GM19397 (cell line): ENCODE measurements around the gene HPX.
"Not testable (repeated sequence)": the region's sequence is repeated elsewhere in the genome, so short reads cannot be mapped to it uniquely, and the experiment has no call there.

ENCODE experiments used
- ATAC-seq: cut with Tn5 transposase; IDR thresholded peaks from one replicate; pipeline ENCODE4 v1.9.1; 2021; ENCODE audit warnings: mild to moderate bottlenecking, moderate library complexity; ENCODE audit not compliant: unreplicated experiment

The HPX gene

GRCh38 chr11:6393989-6394670 is 46.7 kb downstream of the HPX start:
- no peak for ATAC-seq

GRCh38 chr11:6392251-6392650 is 48.5 kb downstream of the HPX start:
- ATAC-seq: not testable (repeated sequence)

- ATAC-seq: no peak
Measured at GRCh38 chr11:6391537-6392134, 49.2 kb downstream of the HPX start.

GRCh38 chr11:6390718-6391469 is 49.9 kb downstream of the HPX start:
- no peak for ATAC-seq

- peak; percentile 99 for ATAC-seq
Measured at GRCh38 chr11:6389905-6390717, 50.7 kb downstream of the HPX start, which contains the start of gene SMPD1. TSS of gene SMPD1 (plus strand) at chr11:6390474. CDS start at chr11:6390599, 125 bp downstream.

GRCh38 chr11:6388748-6389147 is 52.0 kb downstream of the HPX start:
- ATAC-seq: no peak

GRCh38 chr11:6387811-6388599 is 52.8 kb downstream of the HPX start:
- no peak for ATAC-seq

GRCh38 chr11:6385046-6385777 is 55.6 kb downstream of the HPX start:
- ATAC-seq: no peak
